GM06990 (cell line): ENCODE data around the gene KLLN.
"Not testable (repeated sequence)": the region's sequence is repeated elsewhere in the genome, so short reads cannot be mapped to it uniquely, and the experiment has no call there.

ENCODE experiments used
- DNase-seq: peaks from one replicate; pipeline ENCODE4 v3.0.0-alpha.2; 2011; ENCODE audit not compliant: insufficient read length; ENCODE audit errors: extremely low read depth
- H3K27me3 ChIP-seq: replicated peaks from 2 replicates; pipeline ENCODE4 v1.6.0; 2011; ENCODE audit warnings: low read length; ENCODE audit not compliant: control insufficient read depth, insufficient read depth
- H3K36me3 ChIP-seq: 2 replicates; pipeline ENCODE4 v1.5.1; 2011; ENCODE audit warnings: low read length; ENCODE audit not compliant: control insufficient read depth, insufficient read depth
- H3K4me3 ChIP-seq: replicated peaks from 2 replicates; pipeline ENCODE4 v1.5.1; 2011; ENCODE audit warnings: low read depth, mild to moderate bottlenecking, control low read depth, low read length
- CTCF ChIP-seq: IDR thresholded peaks from 2 replicates; pipeline ENCODE4 v1.5.1; 2011; ENCODE audit warnings: low read length, control low read depth, mild to moderate bottlenecking, inconsistent platforms; ENCODE audit not compliant: insufficient read depth, poor library complexity, severe bottlenecking

KLLN gene

GRCh38 chr10:87867453-87867852 is 4.1 kb upstream of the KLLN start:
- H3K36me3 ChIP-seq = no peaks in the 10 kb centered on the region
- DNase-seq = no peak
- H3K4me3 ChIP-seq = peak overlapping the region; percentile 60
- no peaks in the 10 kb centered on the region for H3K27me3 ChIP-seq
- no peak for TF ChIP-seq CTCF

- Histone ChIP-seq H3K4me3 (peak overlapping the region; percentile 60), H3K36me3 (no peaks in the 10 kb centered on the region), H3K27me3 (no peaks in the 10 kb centered on the region)
- TF ChIP-seq CTCF = no peak
- no peak for DNase-seq
Observed at GRCh38 chr10:87866412-87866974, 3.2 kb upstream of the KLLN start.

- H3K36me3 ChIP-seq = no peaks in the 10 kb centered on the region
- H3K27me3 ChIP-seq = no peaks in the 10 kb centered on the region
- DNase-seq = no peak
- peak overlapping the region; percentile 60 for H3K4me3 ChIP-seq
- no peak for TF ChIP-seq CTCF
Observed at GRCh38 chr10:87865241-87865881, 2.0 kb upstream of the KLLN start.

- Histone ChIP-seq H3K36me3 (no peaks in the 10 kb centered on the region), H3K4me3 (peak overlapping the region; percentile 60), H3K27me3 (no peaks in the 10 kb centered on the region)
- DNase-seq = no peak
- TF ChIP-seq CTCF = no peak
Observed at GRCh38 chr10:87864496-87865059, 1.2 kb upstream of the KLLN start.

- H3K36me3 ChIP-seq, H3K27me3 ChIP-seq: not testable (repeated sequence)
- peak; percentile 51 for DNase-seq
- H3K4me3 ChIP-seq = peak overlapping the region; percentile 60
Observed at GRCh38 chr10:87863951-87864495, 690 bp upstream of the KLLN start.

GRCh38 chr10:87862679-87863052 is 667 bp downstream of the KLLN start:
- peak overlapping the region; percentile 60 for H3K4me3 ChIP-seq
- TF ChIP-seq CTCF = no peak
- no peaks in the 10 kb centered on the region for H3K36me3 ChIP-seq
- DNase-seq = no peak
- H3K27me3 ChIP-seq = no peaks in the 10 kb centered on the region
